K562 (cell line): Measurements from ENCODE around the gene FGGY. TPM values are rescaled to one million over a fixed set of nuclear protein-coding genes. Genes with fewer than 3 reads are reported as not detected.

Experiments used
- ARID1B ChIP-seq: fragments of 450-650 bp; IDR thresholded peaks from 2 replicates; pipeline ENCODE4 v1.6.1; 2016; ENCODE audit warnings: antibody characterized with exemption, mild to moderate bottlenecking, inconsistent platforms
- CTBP1 ChIP-seq: fragments of 450-650 bp; IDR thresholded peaks from 2 replicates; pipeline ENCODE4 v1.6.1; 2016; ENCODE audit warnings: borderline replicate concordance
- DPF2 ChIP-seq: fragments of 450-650 bp; IDR thresholded peaks from 2 replicates; pipeline ENCODE4 v1.6.1; 2016
- EGR1 ChIP-seq: fragments of 450-650 bp; conservative IDR thresholded peaks from 2 replicates; pipeline ENCODE4 v1.6.1; 2017; ENCODE audit warnings: mild to moderate bottlenecking
- GABPA ChIP-seq: fragments of 200-800 bp; sonication (Bioruptor generic); conservative IDR thresholded peaks from 2 replicates; pipeline ENCODE4 v1.6.1; 2016; ENCODE audit warnings: low read depth, missing genetic modification characterization, missing compliant biosample characterization
- GTF2A2 ChIP-seq: IDR thresholded peaks from 2 replicates; pipeline ENCODE4 v1.6.1; 2016; ENCODE audit warnings: mild to moderate bottlenecking, missing genetic modification characterization, missing compliant biosample characterization
- MBD1 ChIP-seq: fragments of 250-450 bp; sonication (Bioruptor Pico); IDR thresholded peaks from 2 replicates; pipeline ENCODE4 v1.8.0; 2022; ENCODE audit warnings: inconsistent platforms
- PHTF2 ChIP-seq: fragments of 250-450 bp; sonication (Bioruptor Pico); IDR thresholded peaks from 2 replicates; pipeline ENCODE4 v1.5.0; 2021; ENCODE audit warnings: mild to moderate bottlenecking
- POLR2A ChIP-seq: fragments of 450-650 bp; conservative IDR thresholded peaks from 2 replicates; pipeline ENCODE4 v1.6.1; 2016
- TFAP4 ChIP-seq: sonication (generic); formaldehyde crosslinking; IDR thresholded peaks from 2 replicates; pipeline ENCODE4 v1.8.0; 2022; ENCODE audit warnings: missing genetic modification reagents, mild to moderate bottlenecking, moderate library complexity, borderline replicate concordance
- USF1 ChIP-seq: sonication (generic); formaldehyde crosslinking; IDR thresholded peaks from 2 replicates; pipeline ENCODE4 v1.9.0; 2022; ENCODE audit warnings: mild to moderate bottlenecking, missing genetic modification reagents
- ZFX ChIP-seq: sonication (generic); formaldehyde crosslinking; IDR thresholded peaks from 2 replicates; pipeline ENCODE4 v1.8.0; 2022; ENCODE audit warnings: mild to moderate bottlenecking, missing genetic modification reagents, moderate library complexity
- ZNF263 ChIP-seq: sonication (generic); formaldehyde crosslinking; IDR thresholded peaks from 2 replicates; pipeline ENCODE4 v1.8.0; 2022; ENCODE audit warnings: mild to moderate bottlenecking, missing genetic modification reagents, borderline replicate concordance
- ZNF282 ChIP-seq: sonication (generic); formaldehyde crosslinking; IDR thresholded peaks from 2 replicates; pipeline ENCODE4 v1.8.1; 2023; ENCODE audit warnings: missing genetic modification reagents
- ZNF584 ChIP-seq: fragments of 200-800 bp; sonication (Bioruptor generic); IDR thresholded peaks from 2 replicates; pipeline ENCODE4 v1.6.1; 2016; ENCODE audit warnings: low read depth, mild to moderate bottlenecking, missing genetic modification characterization, missing compliant biosample characterization
- ZNF589 ChIP-seq: fragments of 200-800 bp; sonication (Bioruptor generic); IDR thresholded peaks from 2 replicates; pipeline ENCODE4 v1.6.1; 2016; ENCODE audit warnings: low read depth, missing genetic modification characterization, missing compliant biosample characterization
- ZNF780A ChIP-seq: fragments of 250-450 bp; sonication (Bioruptor Pico); IDR thresholded peaks from 2 replicates; pipeline ENCODE4 v1.5.0; 2021; ENCODE audit warnings: mild to moderate bottlenecking
- polyA plus RNA-seq, 8 experiments: library from polyadenylated mRNA; depleted of rRNA in 4 of 8; stranded (reverse) in 5 of 8; unstranded in 3 of 8; fragments of >200 nt; fragmentation: Nextera tagmentation in 2 of 8; fragmentation: Illumina TruSeq in 1 of 8; extraction: Ambion mirVana in 2 of 8; extraction: Trizol in 1 of 8; gene quantifications; 2 replicates each; pipeline versions ENCODE4 v1.2.1 to v1.2.3, GENCODE V29; 2011 to 2014; ENCODE audit warnings: inconsistent platforms in 1 of 8, missing spikeins in 1 of 8
- total RNA-seq, 7 experiments: library from RNA; depleted of rRNA in 6 of 7; stranded (reverse); fragments of >200 nt in 6 of 7; fragmentation: Illumina TruSeq in 2 of 7; extraction: Trizol in 2 of 7; gene quantifications; 2 replicates each; pipeline versions ENCODE4 v1.2.1 to v1.2.3, GENCODE V29; 2011 to 2021; ENCODE audit warnings: low replicate concordance in 1 of 7

FGGY gene
- total and polyA plus RNA-seq, 9 of the 15 experiments (the other 6 are each of a cell fraction or from before 2014, with no cell fraction given), result 9.7 to 19.2 (median 12.6) TPM

GRCh38 chr1:59296358-59297256, at the start of gene FGGY (continued):
- TF ChIP-seq ZNF282 (0 out of 2 replicates have a peak, but pooled peaks have one; percentile 32), ZFX (CRISPR knock-in tag) (peak; percentile 93), POLR2A (peak; percentile 91), MBD1 (CRISPR knock-in tag) (no peak), PHTF2 (CRISPR knock-in tag) (no peak), DPF2 (peak; percentile 55), USF1 (CRISPR knock-in tag) (peak; percentile 90), ZNF263 (CRISPR knock-in tag) (peak; percentile 100), GABPA (tag) (peak; percentile 14; the same call in 1 of the 2 replicates), ZNF589 (peak; percentile 94), ZNF780A (CRISPR knock-in tag) (0 out of 2 replicates have a peak, but pooled peaks have one; percentile 43), GTF2A2 (tag) (no peak), ARID1B (0 out of 2 replicates have a peak, but pooled peaks have one; percentile 25), ZNF584 (CRISPR knock-in tag) (peak; percentile 91; the same call in 1 of the 2 replicates), TFAP4 (CRISPR knock-in tag) (peak; percentile 67; the same call in 1 of the 2 replicates), CTBP1 (peak; percentile 69), EGR1 (peak; percentile 47; the same call in 1 of the 2 replicates)
